ENCODE data around the gene PMF1.

The PMF1 gene

DNA sequence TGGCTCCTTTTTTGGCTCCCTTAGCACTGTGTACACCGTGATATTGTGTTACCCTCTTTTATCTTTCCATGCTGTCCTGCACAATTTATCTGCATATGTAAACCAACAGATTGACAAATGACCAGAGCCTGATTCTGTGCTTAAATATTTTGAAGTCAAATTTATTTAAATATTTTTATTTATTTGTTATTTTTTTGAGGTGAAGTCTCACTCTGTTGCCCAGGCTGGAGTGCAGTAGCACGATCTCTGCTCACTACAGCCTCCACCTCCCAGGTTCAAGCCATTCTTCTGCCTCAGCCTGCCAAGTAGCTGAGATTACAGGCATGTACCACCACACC, 12.8 kb downstream of the PMF1 start:
- no peak for DNase-seq (ENCODE audit: low read depth)
- H3K4me1 ChIP-seq (ENCODE audit: control insufficient read depth, insufficient read depth, low read length): no peaks in the 10 kb centered on the region
- no peaks in the 10 kb centered on the region for H3K9me3 ChIP-seq (ENCODE audit: control insufficient read depth, low read length)
- no peak overlapping the region for H3K9ac ChIP-seq (ENCODE audit: low read length)
- H3K27me3 ChIP-seq (replicated peaks; ENCODE audit: control insufficient read depth, insufficient read depth, low read length): no peaks in the 10 kb centered on the region
- peaks cover 47% of the 10 kb centered on the region for H3K36me3 ChIP-seq (ENCODE audit: control insufficient read depth, insufficient read depth, low read length, severe bottlenecking)
- no peak overlapping the region for H3K4me3 ChIP-seq (ENCODE audit: low read length)

DNA sequence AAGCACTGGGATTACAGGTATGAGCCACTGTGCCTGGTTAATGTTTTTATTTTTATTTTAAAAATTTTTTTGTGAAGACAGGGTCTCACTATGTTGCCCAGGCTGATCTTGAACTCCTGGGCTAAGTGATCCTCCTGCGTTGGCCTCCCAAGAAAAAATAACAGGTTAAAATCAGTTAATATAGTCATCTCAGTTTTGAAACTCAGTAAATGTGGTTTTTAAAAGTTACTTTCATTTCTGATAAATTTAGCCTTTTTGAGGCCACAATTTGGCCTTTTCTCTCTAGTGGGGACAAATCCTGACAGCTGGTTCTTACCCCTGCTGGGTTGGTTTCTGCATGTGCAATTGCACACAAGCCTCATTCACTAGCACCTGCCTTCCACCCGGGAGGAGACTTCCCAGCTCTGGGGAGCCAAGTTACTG, 13.3 kb downstream of the PMF1 start:
- no peaks in the 10 kb centered on the region for H3K4me1 ChIP-seq (ENCODE audit: control insufficient read depth, insufficient read depth, low read length)
- H3K4me3 ChIP-seq (ENCODE audit: low read length): no peak overlapping the region
- H3K27me3 ChIP-seq (replicated peaks; ENCODE audit: control insufficient read depth, insufficient read depth, low read length): no peaks in the 10 kb centered on the region
- no peaks in the 10 kb centered on the region for H3K9me3 ChIP-seq (ENCODE audit: control insufficient read depth, low read length)
- no peak for DNase-seq (ENCODE audit: low read depth)
- no peak overlapping the region for H3K9ac ChIP-seq (ENCODE audit: low read length)
- peaks cover 43% of the 10 kb centered on the region for H3K36me3 ChIP-seq (ENCODE audit: control insufficient read depth, insufficient read depth, low read length, severe bottlenecking)

DNA sequence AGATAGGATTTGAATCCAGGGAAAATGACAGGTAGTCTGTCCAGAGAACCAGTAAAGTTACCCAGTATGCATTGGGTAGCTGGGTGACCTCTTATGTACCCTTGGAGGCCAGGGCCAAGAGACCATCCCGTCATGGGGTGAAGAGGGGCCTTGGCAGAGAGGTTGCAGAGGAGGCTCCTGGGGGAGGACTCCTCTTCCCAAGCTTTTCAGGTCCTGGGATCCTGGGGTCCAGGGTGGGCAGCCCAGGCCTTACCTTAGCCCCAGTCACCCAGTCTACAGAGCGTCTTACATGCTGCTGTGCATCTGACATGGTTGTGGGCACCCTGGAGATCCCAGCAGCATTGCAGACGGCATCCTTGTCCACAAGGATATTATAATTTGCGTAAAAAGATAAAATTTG, 14.0 kb downstream of the PMF1 start:
- Histone ChIP-seq H3K27me3 (replicated peaks; ENCODE audit: control insufficient read depth, insufficient read depth, low read length) (no peaks in the 10 kb centered on the region), H3K36me3 (ENCODE audit: control insufficient read depth, insufficient read depth, low read length, severe bottlenecking) (peaks cover 36% of the 10 kb centered on the region), H3K4me1 (ENCODE audit: control insufficient read depth, insufficient read depth, low read length) (no peaks in the 10 kb centered on the region), H3K4me3 (ENCODE audit: low read length) (no peak overlapping the region), H3K9ac (ENCODE audit: low read length) (no peak overlapping the region), H3K9me3 (ENCODE audit: control insufficient read depth, low read length) (no peaks in the 10 kb centered on the region)
- DNase-seq (ENCODE audit: low read depth): no peak

DNA sequence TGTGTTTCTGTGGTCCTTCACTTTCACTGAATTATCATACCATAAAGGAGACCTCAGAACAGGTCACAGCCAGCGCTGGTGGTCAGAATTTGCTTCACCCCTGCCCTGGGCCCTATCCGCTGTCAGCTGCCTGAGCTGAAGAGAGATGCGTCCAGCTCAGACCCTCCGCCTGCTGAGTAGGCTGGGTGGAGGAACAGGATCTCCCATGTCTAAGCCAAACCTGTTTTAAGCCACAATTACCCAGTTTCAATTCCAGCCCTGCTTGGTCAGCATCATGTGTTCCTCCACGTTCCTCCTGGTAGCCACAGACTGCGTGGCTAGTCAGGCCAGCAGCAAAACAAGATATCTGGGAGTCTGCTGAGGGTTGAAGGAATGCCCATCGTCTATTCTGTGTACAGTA, 15.7 kb downstream of the PMF1 start:
- H3K36me3 ChIP-seq (ENCODE audit: control insufficient read depth, insufficient read depth, low read length, severe bottlenecking): peaks cover 21% of the 10 kb centered on the region
- H3K27me3 ChIP-seq (replicated peaks; ENCODE audit: control insufficient read depth, insufficient read depth, low read length): no peaks in the 10 kb centered on the region
- H3K9ac ChIP-seq (ENCODE audit: low read length): no peak overlapping the region

DNA sequence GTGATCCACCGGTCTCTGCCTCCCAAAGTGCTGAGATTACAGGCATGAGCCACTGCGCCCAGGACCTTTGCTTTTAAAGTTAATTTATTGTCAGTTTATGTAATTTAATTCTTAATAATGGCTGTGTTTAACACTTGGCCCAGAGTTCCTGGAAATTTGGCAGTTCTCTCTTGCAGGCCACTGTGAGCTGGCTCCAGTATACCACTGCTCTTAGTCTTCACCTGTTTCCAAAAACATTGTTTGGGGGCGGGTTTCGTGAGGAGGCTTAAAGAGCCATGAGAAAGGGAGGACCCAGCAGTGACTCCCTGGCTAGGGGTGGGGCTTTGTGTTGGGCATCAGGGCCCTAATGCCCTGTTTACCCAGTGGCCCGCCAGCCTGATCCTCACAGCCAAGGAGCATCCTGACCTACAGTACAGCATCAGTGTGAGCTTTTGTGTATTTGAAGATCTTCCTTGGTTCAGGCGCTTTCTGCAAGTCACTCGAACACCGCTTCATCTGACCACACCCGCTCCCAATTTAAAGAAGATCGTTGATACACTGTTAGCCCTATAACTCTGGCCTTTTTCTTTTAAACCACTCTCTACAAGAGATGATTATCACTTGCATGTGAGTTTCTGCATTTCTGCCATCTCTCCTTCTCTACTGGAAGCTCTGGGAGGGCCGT, 17.1 kb downstream of the PMF1 start:
- Histone ChIP-seq H3K36me3 (ENCODE audit: control insufficient read depth, insufficient read depth, low read length, severe bottlenecking) (peaks cover 18% of the 10 kb centered on the region), H3K9me3 (ENCODE audit: control insufficient read depth, low read length) (no peaks in the 10 kb centered on the region), H3K9ac (ENCODE audit: low read length) (no peak overlapping the region), H3K4me1 (ENCODE audit: control insufficient read depth, insufficient read depth, low read length) (peaks cover 11% of the 10 kb centered on the region), H3K27me3 (replicated peaks; ENCODE audit: control insufficient read depth, insufficient read depth, low read length) (no peaks in the 10 kb centered on the region), H3K4me3 (ENCODE audit: low read length) (no peak overlapping the region)
- DNase-seq (ENCODE audit: low read depth): no peak

More for the DNA sequence above, 15.7 kb downstream of the PMF1 start:
- Histone ChIP-seq H3K4me3 (ENCODE audit: low read length) (no peak overlapping the region), H3K4me1 (ENCODE audit: control insufficient read depth, insufficient read depth, low read length) (peaks cover 5% of the 10 kb centered on the region), H3K9me3 (ENCODE audit: control insufficient read depth, low read length) (no peaks in the 10 kb centered on the region)
- DNase-seq (ENCODE audit: low read depth): no peak

DNA sequence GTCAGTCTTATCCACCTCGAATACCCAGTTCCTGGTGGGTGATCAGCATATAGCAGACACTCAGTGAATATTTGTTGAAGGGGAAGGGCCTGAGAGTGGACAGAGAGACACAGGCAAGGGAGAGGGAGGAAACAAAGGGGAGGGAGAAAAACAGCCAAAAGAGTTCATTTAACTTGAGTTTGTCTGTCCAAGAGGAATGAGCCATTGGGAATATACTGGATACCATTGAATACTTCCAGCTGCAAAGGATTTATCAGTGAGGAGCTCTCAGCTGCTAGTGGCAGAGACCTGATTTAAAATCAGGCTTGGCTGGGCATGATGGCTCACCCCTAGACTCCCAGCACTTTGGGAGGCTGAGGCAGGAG, 17.6 kb downstream of the PMF1 start:
- Histone ChIP-seq H3K9ac (ENCODE audit: low read length) (no peak overlapping the region), H3K36me3 (ENCODE audit: control insufficient read depth, insufficient read depth, low read length, severe bottlenecking) (peaks cover 18% of the 10 kb centered on the region), H3K4me1 (ENCODE audit: control insufficient read depth, insufficient read depth, low read length) (peaks cover 11% of the 10 kb centered on the region), H3K4me3 (ENCODE audit: low read length) (no peak overlapping the region), H3K9me3 (ENCODE audit: control insufficient read depth, low read length) (no peaks in the 10 kb centered on the region), H3K27me3 (replicated peaks; ENCODE audit: control insufficient read depth, insufficient read depth, low read length) (no peaks in the 10 kb centered on the region)
- no peak for DNase-seq (ENCODE audit: low read depth)

DNA sequence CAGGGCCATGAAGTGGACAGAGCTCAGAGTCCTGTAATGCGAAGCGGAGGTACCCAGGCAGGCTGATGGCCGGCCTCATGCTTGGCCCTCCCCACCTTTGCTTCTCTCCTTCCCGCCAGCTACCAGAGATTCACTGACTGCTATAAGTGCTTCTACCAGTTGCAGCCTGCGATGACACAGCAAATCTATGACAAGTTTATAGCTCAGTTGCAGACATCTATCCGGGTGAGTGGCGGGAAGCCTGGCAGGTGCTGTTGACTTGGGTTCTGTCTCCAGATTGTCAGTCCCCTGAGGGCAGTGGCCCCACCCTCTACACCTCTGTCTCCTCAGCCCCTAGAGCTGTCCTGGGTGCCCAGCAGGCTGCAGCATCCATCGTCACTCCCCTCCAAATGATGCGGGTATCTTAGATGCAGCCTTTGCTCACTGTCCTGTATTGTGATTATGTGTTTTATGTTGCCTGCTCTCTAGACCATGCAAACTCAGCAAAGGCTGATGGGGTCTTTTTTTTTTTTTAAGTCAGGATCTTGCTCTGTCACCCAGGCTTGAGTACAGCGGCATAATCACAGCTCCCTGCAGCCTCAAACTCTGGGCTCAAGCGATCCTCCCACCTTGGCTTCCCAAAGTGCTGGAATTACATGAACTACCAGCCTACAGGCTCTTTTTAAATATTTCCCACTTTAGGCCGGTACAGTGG, 19.5 kb downstream of the PMF1 start:
- H3K4me1 ChIP-seq (ENCODE audit: control insufficient read depth, insufficient read depth, low read length): peaks cover 11% of the 10 kb centered on the region
- no peak for DNase-seq (ENCODE audit: low read depth)
- H3K36me3 ChIP-seq (ENCODE audit: control insufficient read depth, insufficient read depth, low read length, severe bottlenecking): peaks cover 25% of the 10 kb centered on the region
- no peaks in the 10 kb centered on the region for H3K9me3 ChIP-seq (ENCODE audit: control insufficient read depth, low read length)
- no peak overlapping the region for H3K4me3 ChIP-seq (ENCODE audit: low read length)
- no peak overlapping the region for H3K9ac ChIP-seq (ENCODE audit: low read length)
- H3K27me3 ChIP-seq (replicated peaks; ENCODE audit: control insufficient read depth, insufficient read depth, low read length): no peaks in the 10 kb centered on the region

DNA sequence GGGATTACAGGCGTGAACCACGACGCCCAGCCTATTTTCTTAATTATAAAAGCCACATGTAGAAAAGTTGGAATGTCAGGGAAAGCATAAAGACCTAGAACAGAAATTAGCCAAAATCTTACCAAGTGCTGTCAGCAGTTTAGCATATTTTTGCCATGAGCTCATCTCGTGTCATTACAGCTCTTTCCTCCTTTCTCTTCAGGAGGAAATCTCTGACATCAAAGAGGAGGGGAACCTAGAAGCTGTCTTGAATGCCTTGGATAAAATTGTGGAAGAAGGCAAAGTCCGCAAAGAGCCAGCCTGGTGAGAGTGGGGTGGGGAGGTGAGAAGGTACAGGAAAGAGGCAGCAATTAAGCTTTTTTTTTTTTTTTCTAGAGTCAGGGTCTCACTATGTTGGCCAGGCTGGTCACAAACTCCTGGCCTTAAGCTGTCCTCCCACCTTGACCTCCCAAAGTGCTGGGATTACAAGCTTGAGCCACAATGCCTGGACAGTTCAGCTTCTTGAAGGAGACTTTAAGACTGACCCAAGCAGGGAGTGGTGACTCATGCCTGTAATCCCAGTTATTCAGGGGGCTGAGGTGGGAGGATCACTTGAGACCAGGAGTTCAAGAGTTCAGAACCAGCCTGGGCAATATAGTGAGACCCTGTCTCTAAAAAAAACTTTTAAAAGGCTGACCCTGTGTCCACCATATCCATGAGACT, 20.8 kb downstream of the PMF1 start:
- Histone ChIP-seq H3K9ac (ENCODE audit: low read length) (no peak overlapping the region), H3K4me3 (ENCODE audit: low read length) (no peak overlapping the region), H3K4me1 (ENCODE audit: control insufficient read depth, insufficient read depth, low read length) (peaks cover 11% of the 10 kb centered on the region), H3K9me3 (ENCODE audit: control insufficient read depth, low read length) (no peaks in the 10 kb centered on the region), H3K36me3 (ENCODE audit: control insufficient read depth, insufficient read depth, low read length, severe bottlenecking) (peaks cover 36% of the 10 kb centered on the region), H3K27me3 (replicated peaks; ENCODE audit: control insufficient read depth, insufficient read depth, low read length) (no peaks in the 10 kb centered on the region)
- DNase-seq (ENCODE audit: low read depth): peak; percentile 84

DNA sequence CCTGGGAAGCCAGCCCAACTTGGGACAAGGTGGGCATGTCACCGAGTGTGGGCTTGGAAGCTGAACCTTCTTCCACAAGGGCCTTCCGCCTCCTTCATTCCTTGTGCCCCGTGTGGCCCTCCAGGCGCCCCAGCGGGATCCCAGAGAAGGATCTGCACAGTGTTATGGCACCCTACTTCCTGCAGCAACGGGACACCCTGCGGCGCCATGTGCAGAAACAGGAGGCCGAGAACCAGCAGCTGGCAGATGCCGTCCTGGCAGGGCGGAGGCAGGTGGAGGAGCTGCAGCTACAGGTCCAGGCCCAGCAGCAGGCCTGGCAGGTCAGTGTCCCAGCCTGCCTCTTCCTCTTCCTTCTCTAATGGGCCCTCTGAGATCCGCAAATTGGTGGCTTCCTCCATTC, 23.4 kb downstream of the PMF1 start:
- no peaks in the 10 kb centered on the region for H3K27me3 ChIP-seq (replicated peaks; ENCODE audit: control insufficient read depth, insufficient read depth, low read length)
- H3K9ac ChIP-seq (ENCODE audit: low read length): no peak overlapping the region
- H3K36me3 ChIP-seq (ENCODE audit: control insufficient read depth, insufficient read depth, low read length, severe bottlenecking): peaks cover 39% of the 10 kb centered on the region
- H3K9me3 ChIP-seq (ENCODE audit: control insufficient read depth, low read length): no peaks in the 10 kb centered on the region
- no peak overlapping the region for H3K4me3 ChIP-seq (ENCODE audit: low read length)
- DNase-seq (ENCODE audit: low read depth): no peak
- H3K4me1 ChIP-seq (ENCODE audit: control insufficient read depth, insufficient read depth, low read length): peaks cover 11% of the 10 kb centered on the region

DNA sequence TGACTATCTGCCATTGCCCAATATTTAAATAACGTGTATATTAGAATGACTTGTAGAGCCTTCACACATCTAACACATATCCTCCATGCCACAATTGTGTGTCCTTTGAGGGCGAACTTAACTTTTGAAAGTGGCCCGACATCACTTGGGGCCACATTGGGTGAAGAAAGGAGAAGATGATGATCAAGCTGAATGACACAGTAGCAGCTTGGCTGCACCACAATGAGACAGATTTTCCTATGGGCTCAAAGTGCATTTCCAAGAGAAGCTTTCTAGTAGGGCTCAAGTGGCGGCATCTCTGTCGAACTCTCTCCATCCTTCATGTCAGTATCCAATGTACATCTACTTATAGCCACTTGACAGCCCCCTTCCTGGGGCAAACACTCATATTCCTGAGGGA, 25.4 kb downstream of the PMF1 start:
- no peak for DNase-seq (ENCODE audit: low read depth)
- Histone ChIP-seq H3K9me3 (ENCODE audit: control insufficient read depth, low read length) (no peaks in the 10 kb centered on the region), H3K4me3 (ENCODE audit: low read length) (no peak overlapping the region), H3K36me3 (ENCODE audit: control insufficient read depth, insufficient read depth, low read length, severe bottlenecking) (peaks cover 39% of the 10 kb centered on the region), H3K9ac (ENCODE audit: low read length) (no peak overlapping the region), H3K4me1 (ENCODE audit: control insufficient read depth, insufficient read depth, low read length) (peaks cover 8% of the 10 kb centered on the region), H3K27me3 (replicated peaks; ENCODE audit: control insufficient read depth, insufficient read depth, low read length) (no peaks in the 10 kb centered on the region)

DNA sequence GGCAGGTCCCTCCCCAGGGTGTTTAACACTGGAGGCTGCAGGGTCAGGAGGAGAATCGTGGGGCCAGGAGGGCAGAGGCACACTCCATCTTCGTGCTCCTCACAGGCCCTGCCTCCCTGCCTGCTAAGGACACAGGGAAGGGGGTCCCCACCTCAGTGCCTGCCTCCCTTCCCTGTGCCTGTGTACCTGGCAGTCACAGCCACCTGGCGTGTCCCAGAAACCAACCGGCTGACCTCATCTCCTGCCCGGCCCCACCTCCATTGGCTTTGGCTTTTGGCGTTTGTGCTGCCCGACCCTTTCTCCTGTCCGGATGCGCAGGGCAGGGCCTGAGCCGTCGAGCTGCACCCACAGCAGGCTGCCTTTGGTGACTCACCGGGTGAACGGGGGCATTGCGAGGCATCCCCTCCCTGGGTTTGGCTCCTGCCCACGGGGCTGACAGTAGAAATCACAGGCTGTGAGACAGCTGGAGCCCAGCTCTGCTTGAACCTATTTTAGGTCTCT, 28.6 kb downstream of the PMF1 start:
- no peak for DNase-seq (ENCODE audit: low read depth)
- Histone ChIP-seq H3K9ac (ENCODE audit: low read length) (no peak overlapping the region), H3K4me3 (ENCODE audit: low read length) (no peak overlapping the region), H3K4me1 (ENCODE audit: control insufficient read depth, insufficient read depth, low read length) (peaks cover 3% of the 10 kb centered on the region), H3K9me3 (ENCODE audit: control insufficient read depth, low read length) (no peaks in the 10 kb centered on the region), H3K27me3 (replicated peaks; ENCODE audit: control insufficient read depth, insufficient read depth, low read length) (peaks cover 5% of the 10 kb centered on the region), H3K36me3 (ENCODE audit: control insufficient read depth, insufficient read depth, low read length, severe bottlenecking) (peaks cover 28% of the 10 kb centered on the region)
